Stimulated activated effector memory CD8-positive, alpha-beta T cell treated with anti-CD3 and anti-CD28 coated beads, Interleukin-12 subunit alpha, Interleukin-12 subunit beta, amount 100 ng/mL, for 72 hours (primary cell): Measurements from ENCODE around the gene PLCD3.

Experiments
- ATAC-seq: fragments of 150-1000 bp; cut with Tn5 transposase; 2 replicates; pipeline ENCODE4 v1.10.0; 2021
- DNase-seq, 2 donors: peaks; one replicate each; pipeline ENCODE4 v3.0.0; 2021 to 2022; ENCODE audit warnings: low spot score in 2 of 2
- H3K27ac Mint-ChIP-seq: one replicate; pipeline ENCODE4 v1.8.0; 2022; ENCODE audit warnings: mild to moderate bottlenecking, mixed read lengths
- H3K36me3 Mint-ChIP-seq: one replicate; pipeline ENCODE4 v1.8.0; 2022; ENCODE audit warnings: mild to moderate bottlenecking, mixed read lengths
- H3K4me1 Mint-ChIP-seq: one replicate; pipeline ENCODE4 v1.8.0; 2022; ENCODE audit warnings: mixed read lengths
- H3K4me3 Mint-ChIP-seq: one replicate; pipeline ENCODE4 v1.8.0; 2022; ENCODE audit warnings: mild to moderate bottlenecking, mixed read lengths
- H3K9me3 Mint-ChIP-seq: one replicate; pipeline ENCODE4 v1.8.0; 2022; ENCODE audit warnings: mixed read lengths

PLCD3 gene

DNA sequence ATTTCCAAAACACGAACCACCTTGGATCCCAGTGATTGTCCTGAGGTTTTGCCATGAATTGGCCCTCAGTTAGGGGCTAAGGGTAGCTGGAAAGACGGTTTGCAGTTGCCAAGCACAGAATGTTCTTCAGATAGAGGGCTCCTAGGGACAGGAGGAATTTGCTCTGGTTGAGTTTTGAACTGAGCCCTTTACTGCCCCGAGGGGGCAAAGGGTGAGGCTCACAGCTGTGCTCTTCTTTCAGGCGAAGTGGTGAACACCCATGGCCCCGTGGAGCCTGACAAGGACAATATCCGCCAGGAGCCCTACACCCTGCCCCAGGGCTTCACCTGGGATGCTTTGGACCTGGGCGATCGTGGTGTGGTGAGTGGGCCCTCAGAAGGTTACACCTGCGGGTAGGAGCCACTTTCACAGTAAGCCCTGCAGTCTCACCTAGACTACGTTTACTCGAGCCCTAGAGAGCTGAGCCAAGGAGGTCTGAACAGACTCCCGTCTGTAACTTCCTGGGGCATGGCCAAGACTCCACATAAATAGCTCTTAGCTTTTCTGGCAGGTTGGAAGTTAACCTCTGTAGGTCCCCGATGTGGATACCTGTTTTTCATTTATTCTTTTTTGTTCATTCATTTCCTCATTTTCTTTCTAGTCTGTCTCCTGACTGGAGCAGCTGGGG lies 38.7 kb downstream of the PLCD3 start:
- no peaks in the 10 kb centered on the region for H3K9me3 Mint-ChIP-seq
- H3K27ac Mint-ChIP-seq: peak overlapping the region; percentile 37
- no peak overlapping the region for H3K4me3 Mint-ChIP-seq
- DNase-seq (no peak), ATAC-seq (no peak)
- H3K36me3 Mint-ChIP-seq: peaks cover 100% of the 10 kb centered on the region
- no peaks in the 10 kb centered on the region for H3K4me1 Mint-ChIP-seq

- no peaks in the 10 kb centered on the region for H3K4me1 Mint-ChIP-seq
- H3K9me3 Mint-ChIP-seq: no peaks in the 10 kb centered on the region
- no peak overlapping the region for H3K4me3 Mint-ChIP-seq
- ATAC-seq (no peak), DNase-seq (no peak)
- peak overlapping the region; percentile 37 for H3K27ac Mint-ChIP-seq
- peaks cover 100% of the 10 kb centered on the region for H3K36me3 Mint-ChIP-seq
These were observed 39.3 kb downstream of the PLCD3 start for GRCh38 chr17:45092911-45093430.

GRCh38 chr17:45091778-45092425 lies 40.4 kb downstream of the PLCD3 start:
- Mint-ChIP-seq H3K27ac (no peak overlapping the region), H3K9me3 (no peaks in the 10 kb centered on the region), H3K36me3 (peaks cover 100% of the 10 kb centered on the region), H3K4me1 (no peaks in the 10 kb centered on the region), H3K4me3 (no peak overlapping the region)
- ATAC-seq: no peak
- no peak for DNase-seq

- Mint-ChIP-seq H3K36me3 (peaks cover 100% of the 10 kb centered on the region), H3K4me3 (no peak overlapping the region), H3K4me1 (no peaks in the 10 kb centered on the region), H3K9me3 (no peaks in the 10 kb centered on the region), H3K27ac (no peak overlapping the region)
- DNase-seq: no peak
- ATAC-seq: no peak
These were observed 41.6 kb downstream of the PLCD3 start for GRCh38 chr17:45090711-45091110.

- peaks cover 100% of the 10 kb centered on the region for H3K36me3 Mint-ChIP-seq
- H3K9me3 Mint-ChIP-seq: no peaks in the 10 kb centered on the region
- no peak for DNase-seq
- H3K4me1 Mint-ChIP-seq: no peaks in the 10 kb centered on the region
- no peak for ATAC-seq
- no peak overlapping the region for H3K27ac Mint-ChIP-seq
- H3K4me3 Mint-ChIP-seq: no peak overlapping the region
These were observed 43.6 kb downstream of the PLCD3 start for GRCh38 chr17:45088741-45089140.

GRCh38 chr17:45087978-45088377 lies 44.3 kb downstream of the PLCD3 start:
- DNase-seq (no peak), ATAC-seq (no peak)
- Mint-ChIP-seq H3K36me3 (peaks cover 100% of the 10 kb centered on the region), H3K9me3 (no peaks in the 10 kb centered on the region), H3K27ac (no peak overlapping the region), H3K4me3 (no peak overlapping the region), H3K4me1 (no peaks in the 10 kb centered on the region)

DNA sequence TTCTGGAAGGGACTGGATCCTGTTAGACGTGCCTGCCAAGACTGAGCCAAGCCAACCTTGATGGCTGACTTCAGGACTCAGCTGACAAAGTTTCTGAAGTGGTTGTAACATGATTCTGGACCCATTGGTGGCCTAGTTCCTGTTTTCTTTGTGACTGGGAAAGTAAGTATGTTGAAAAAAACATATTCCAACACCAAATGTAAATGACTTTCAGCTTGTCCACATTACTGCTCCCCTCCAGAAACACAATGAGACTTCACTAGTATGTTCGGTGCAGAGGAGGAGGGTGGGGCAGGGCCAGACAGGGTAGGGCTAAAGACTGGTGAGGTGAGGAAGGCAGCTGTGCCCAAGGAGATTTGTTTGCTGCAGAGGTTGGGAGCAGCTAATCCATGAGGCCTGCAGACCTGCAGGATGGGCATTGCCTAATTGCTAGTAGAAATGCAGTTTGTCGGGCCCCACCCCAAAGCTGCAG lies 44.8 kb downstream of the PLCD3 start:
- ATAC-seq (no peak), DNase-seq (no peak)
- Mint-ChIP-seq H3K4me3 (no peak overlapping the region), H3K4me1 (no peaks in the 10 kb centered on the region), H3K9me3 (no peaks in the 10 kb centered on the region), H3K36me3 (peaks cover 100% of the 10 kb centered on the region), H3K27ac (no peak overlapping the region)

DNA sequence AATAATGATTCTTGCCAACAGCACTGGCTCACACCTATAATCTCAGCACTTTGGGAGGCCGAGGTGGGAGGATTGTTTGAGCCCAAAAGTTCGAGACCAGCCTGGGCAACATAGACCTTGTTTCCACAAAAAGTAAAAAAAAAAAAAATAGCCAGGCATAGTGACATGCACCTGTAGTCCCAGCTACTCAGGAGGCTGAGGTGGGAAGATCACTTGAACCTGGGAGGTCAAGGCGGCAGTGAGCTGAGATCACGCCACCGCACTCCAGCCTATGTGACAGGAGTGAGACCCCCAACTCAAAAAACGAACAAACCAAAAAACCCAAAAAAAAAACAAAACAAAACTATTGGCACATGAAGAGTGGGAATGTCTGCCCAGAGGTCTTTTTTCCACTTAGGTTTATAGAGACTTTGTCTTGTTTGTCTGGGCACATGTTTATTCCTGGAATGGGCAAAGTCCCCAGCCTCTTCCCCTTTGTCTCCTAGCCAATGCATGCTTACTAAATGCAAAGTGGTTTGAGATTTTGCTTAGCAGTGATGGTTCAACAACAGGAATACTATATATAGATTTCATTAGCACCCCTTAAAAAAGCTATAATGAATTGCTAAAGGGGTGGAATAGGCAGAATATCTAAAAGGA lies 45.3 kb downstream of the PLCD3 start:
- Mint-ChIP-seq H3K36me3 (peaks cover 100% of the 10 kb centered on the region), H3K4me1 (no peaks in the 10 kb centered on the region), H3K4me3 (no peak overlapping the region), H3K9me3 (no peaks in the 10 kb centered on the region), H3K27ac (no peak overlapping the region)
- no peak for DNase-seq
- no peak for ATAC-seq

DNA sequence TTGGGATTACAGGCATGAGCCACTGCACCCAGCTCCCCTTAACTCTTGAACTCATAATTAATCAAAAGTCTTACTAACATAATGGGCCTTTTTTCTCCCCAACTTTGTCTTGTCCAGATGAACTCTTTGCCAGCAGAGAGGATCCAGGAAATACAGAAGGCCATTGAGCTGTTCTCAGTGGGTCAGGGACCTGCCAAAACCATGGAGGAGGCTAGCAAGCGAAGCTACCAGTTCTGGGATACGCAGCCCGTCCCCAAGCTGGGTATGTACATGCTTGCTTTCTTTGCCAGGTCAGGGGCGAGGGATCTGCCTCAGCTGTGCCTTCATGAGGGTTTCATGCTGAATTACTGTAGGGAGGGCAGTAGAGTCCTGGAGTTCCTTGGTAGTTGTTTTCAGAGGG lies 45.9 kb downstream of the PLCD3 start:
- Mint-ChIP-seq H3K36me3 (peaks cover 100% of the 10 kb centered on the region), H3K4me1 (no peaks in the 10 kb centered on the region), H3K9me3 (no peaks in the 10 kb centered on the region), H3K27ac (no peak overlapping the region), H3K4me3 (no peak overlapping the region)
- DNase-seq (no peak), ATAC-seq (no peak)

- Mint-ChIP-seq H3K4me3 (no peak overlapping the region), H3K36me3 (peaks cover 87% of the 10 kb centered on the region)
These were observed 51.1 kb downstream of the PLCD3 start for GRCh38 chr17:45081047-45081703.

DNA sequence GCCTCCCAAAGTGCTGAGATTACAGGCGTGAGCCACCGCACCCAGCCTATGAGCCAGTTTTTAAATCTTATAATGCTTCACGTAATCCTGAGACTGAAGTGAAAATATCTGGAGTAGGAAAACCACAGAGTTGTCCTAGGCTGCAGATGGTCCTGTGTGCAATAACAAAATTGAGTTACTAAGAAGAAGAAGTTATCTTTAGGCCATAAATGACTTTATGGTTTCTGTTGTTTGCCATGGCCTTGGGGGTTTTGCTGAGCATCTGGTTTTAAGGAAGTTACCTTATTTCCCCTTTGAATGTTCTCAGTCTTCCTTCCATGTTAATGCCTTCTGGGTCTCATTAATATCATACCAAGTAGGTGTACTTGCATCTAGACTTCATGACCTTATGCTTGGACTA lies 54.7 kb downstream of the PLCD3 start:
- Mint-ChIP-seq H3K9me3 (no peaks in the 10 kb centered on the region), H3K4me3 (no peak overlapping the region), H3K36me3 (peaks cover 87% of the 10 kb centered on the region), H3K4me1 (peaks cover 23% of the 10 kb centered on the region), H3K27ac (peak overlapping the region; percentile 63)
- peak; percentile 75 for ATAC-seq
- no peak for DNase-seq

More at GRCh38 chr17:45081047-45081703, 51.1 kb downstream of the PLCD3 start:
- DNase-seq (no peak), ATAC-seq (no peak)
- Mint-ChIP-seq H3K9me3 (no peaks in the 10 kb centered on the region), H3K4me1 (peaks cover 17% of the 10 kb centered on the region), H3K27ac (no peak overlapping the region)

- peaks cover 23% of the 10 kb centered on the region for H3K4me1 Mint-ChIP-seq
- DNase-seq: no peak
- H3K36me3 Mint-ChIP-seq: peaks cover 89% of the 10 kb centered on the region
- no peaks in the 10 kb centered on the region for H3K9me3 Mint-ChIP-seq
- no peak overlapping the region for H3K4me3 Mint-ChIP-seq
- no peak for ATAC-seq
- peak overlapping the region; percentile 38 for H3K27ac Mint-ChIP-seq
These were observed 58.8 kb downstream of the PLCD3 start for GRCh38 chr17:45073414-45074070.

DNA sequence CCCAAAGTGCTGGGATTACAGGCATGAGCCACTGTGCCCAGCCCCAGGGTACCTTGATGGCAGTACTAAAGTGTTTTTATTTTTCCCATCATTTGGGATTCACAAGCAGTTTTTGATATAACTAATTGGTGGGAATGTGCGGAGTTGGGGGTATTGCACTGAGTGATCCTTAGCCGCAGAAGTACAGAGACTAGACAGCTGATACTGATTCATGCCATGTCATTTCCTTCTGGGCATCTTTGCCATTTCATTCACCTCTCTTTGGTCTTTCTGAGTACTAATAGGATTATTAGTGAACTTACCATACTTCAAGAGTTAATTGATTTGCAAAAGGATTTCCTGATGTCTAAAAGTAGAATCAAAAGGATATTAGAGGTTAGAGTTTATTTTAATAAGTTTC lies 61.5 kb downstream of the PLCD3 start:
- ATAC-seq: no peak
- no peak for DNase-seq
- peaks cover 87% of the 10 kb centered on the region for H3K36me3 Mint-ChIP-seq
- H3K27ac Mint-ChIP-seq: no peak overlapping the region
- peaks cover 5% of the 10 kb centered on the region for H3K4me1 Mint-ChIP-seq
- H3K4me3 Mint-ChIP-seq: no peak overlapping the region
- no peaks in the 10 kb centered on the region for H3K9me3 Mint-ChIP-seq

GRCh38 chr17:45070001-45070400 lies 62.3 kb downstream of the PLCD3 start:
- Mint-ChIP-seq H3K27ac (no peak overlapping the region), H3K36me3 (peaks cover 79% of the 10 kb centered on the region), H3K4me3 (no peak overlapping the region), H3K4me1 (peaks cover 5% of the 10 kb centered on the region), H3K9me3 (no peaks in the 10 kb centered on the region)
- ATAC-seq: no peak
- no peak for DNase-seq

DNA sequence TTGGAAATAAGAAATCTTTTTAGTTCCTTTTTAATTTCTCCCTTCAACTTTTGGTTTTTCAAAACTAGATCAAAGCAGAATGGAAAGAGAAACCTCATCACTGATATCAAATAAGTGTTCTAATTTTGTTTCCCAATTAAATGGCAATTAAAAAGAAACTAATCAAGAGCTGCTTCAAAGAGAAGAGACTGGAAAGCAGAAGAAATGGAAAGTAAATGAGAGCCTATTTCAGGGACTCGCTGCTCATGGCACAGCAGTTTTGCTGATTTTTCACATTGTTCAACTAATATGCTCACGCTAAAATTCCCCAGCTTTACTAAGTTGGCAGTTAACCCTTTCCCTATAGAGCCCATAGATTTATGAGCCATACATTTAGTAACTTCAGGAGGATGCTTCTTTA lies 64.7 kb downstream of the PLCD3 start:
- H3K4me1 Mint-ChIP-seq: peaks cover 18% of the 10 kb centered on the region
- H3K4me3 Mint-ChIP-seq: no peak overlapping the region
- H3K27ac Mint-ChIP-seq: no peak overlapping the region
- no peaks in the 10 kb centered on the region for H3K9me3 Mint-ChIP-seq
- DNase-seq (no peak), ATAC-seq (no peak)
- H3K36me3 Mint-ChIP-seq: peaks cover 69% of the 10 kb centered on the region
